ENCODE measurements around the gene AKAP9.
"Not testable (repeated sequence)": the region's sequence is repeated elsewhere in the genome, so short reads cannot be mapped to it uniquely, and the experiment has no call there.

The AKAP9 gene

DNA sequence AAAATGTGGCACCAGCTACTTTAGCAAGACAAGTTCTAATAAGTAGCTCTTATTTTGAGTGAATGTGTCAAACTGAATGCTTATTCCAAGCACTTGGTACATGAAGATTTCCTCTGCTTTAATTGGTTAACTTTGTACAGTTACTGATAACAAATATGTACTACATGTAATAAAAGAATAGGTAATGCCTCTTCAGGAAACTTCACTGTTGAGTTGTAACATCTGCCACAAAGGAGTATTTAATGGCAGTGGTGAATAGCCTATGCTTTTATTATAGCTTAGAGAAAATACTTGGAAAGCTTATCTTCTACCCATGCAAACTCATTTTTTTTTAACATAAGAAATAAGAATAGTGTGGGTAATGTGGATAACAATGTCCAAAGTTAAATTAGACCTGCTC, 111.0 kb downstream of the AKAP9 start:
- no peak overlapping the region for H3K4me3 ChIP-seq (ENCODE audit: low read length)
- no peak for TF ChIP-seq ZNF274 (IDR thresholded peaks at IDR 0.05; ENCODE audit: low read depth, low read length)

DNA sequence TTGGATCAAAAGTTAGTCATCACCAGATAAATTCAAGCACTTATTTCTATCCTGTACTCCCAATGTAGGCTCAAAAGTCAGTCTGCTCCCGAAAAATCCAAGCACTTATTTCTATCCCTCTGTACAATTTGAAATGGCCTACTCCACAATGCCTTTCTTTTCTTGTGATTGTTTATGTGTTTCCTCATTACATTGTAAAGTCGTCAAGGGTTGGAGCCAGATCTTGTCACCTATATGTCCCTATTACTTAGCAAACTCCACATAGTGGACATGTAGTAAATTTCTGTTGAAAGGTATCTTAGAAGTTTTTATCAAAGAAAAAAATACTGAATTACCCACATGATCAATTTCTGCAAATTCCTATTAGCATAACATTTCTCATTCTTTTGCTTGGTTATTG, 111.5 kb downstream of the AKAP9 start:
- TF ChIP-seq ZNF274 (IDR thresholded peaks at IDR 0.05; ENCODE audit: low read depth, low read length): no peak
- H3K4me3 ChIP-seq (ENCODE audit: low read length): no peak overlapping the region

DNA sequence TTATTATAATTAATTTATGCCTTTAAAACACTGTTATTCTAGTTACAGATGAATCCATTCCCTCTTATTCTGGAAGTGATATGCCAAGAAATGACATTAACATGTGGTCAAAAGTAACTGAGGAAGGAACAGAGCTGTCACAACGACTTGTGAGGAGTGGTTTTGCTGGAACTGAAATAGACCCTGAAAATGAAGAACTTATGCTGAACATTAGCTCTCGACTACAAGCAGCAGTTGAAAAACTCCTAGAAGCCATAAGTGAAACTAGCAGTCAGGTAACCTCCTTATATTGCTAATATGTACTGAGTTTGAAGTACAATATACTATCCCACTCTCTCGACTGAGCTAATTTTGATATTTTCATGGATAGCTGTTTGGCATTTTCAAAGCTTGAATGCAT, 112.0 kb downstream of the AKAP9 start:
- no peak for TF ChIP-seq ZNF274 (IDR thresholded peaks at IDR 0.05; ENCODE audit: low read depth, low read length)
- no peak overlapping the region for H3K4me3 ChIP-seq (ENCODE audit: low read length)

DNA sequence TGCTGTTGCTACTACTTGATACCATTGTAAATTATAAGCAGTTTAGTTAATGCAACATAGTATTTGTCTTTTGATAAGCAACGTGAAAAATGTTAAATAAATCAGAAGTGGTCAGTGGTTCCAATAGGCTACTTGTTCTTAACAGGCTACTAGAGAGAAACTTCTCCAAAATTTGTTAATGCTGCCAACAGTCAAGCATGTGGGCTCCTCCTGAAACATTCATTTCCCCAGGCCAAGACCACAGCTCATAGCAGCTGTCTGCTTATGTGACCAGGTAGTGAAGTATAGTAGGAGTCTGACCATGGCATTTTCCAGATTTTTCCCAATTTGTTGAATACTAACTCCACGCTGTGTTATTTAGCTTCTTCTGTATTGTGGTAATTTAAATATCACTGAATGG, 112.7 kb downstream of the AKAP9 start:
- TF ChIP-seq ZNF274 (IDR thresholded peaks at IDR 0.05; ENCODE audit: low read depth, low read length): no peak

DNA sequence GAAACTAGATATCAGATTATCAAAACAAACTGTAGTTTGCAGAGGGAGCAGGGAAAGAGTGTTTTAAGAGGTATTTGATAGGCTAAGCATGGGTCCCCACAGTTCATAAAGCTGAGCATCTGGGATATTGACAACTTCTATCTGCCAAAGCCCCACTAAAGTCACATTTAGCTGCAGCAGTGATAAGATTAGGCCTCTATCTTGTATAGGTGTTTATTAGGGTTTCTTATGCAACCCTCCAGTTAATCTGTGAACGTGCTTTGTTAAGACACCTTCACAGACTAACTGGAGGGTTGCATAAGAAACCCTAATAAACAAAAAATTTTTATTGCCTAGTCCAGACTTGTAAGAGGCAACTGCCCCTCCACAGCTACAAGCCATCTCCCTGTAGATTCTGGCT, 115.6 kb downstream of the AKAP9 start:
- no peak overlapping the region for H3K4me3 ChIP-seq (ENCODE audit: low read length)
- no peak for TF ChIP-seq ZNF274 (IDR thresholded peaks at IDR 0.05; ENCODE audit: low read depth, low read length)

More for the DNA sequence above, 112.7 kb downstream of the AKAP9 start:
- H3K4me3 ChIP-seq (ENCODE audit: low read length): no peak overlapping the region

DNA sequence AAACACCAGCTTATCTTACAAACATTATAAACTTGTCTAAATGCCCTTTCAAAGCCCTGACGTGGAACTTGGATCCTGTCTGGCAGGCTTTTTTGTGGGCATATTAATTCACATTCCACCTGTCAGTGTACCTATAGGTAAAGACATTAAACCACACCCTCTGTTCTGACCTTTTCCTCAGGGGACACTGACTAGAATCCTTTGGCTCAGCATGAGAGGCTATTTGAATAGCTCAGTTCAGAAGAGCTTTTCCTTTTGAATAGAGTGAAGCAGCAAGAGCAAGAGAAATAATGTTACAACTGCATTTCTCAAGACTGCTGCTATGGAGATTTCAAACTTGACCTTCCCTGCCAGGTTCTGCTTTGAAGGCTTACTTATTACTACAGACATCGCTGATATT, 116.7 kb downstream of the AKAP9 start:
- H3K4me3 ChIP-seq (ENCODE audit: low read length): no peak overlapping the region
- no peak for TF ChIP-seq ZNF274 (IDR thresholded peaks at IDR 0.05; ENCODE audit: low read depth, low read length)

DNA sequence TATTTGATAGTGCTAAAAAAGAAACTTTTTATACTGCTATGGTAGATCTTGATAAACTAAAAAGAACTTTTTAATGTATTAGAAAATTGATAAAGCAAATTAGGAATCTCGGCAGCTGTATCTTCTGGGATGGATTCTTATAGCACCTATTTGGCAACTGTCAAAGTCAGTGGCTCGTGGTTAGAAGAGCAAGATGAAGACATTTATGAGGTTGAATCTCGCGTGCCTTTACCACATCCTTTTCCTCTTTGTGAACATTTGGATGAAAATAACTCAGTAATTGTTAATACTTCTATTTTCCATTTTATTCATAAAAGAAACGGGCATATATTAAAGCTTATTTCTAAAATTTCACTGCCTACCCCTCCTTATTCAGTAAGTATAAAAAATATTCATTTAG, 117.4 kb downstream of the AKAP9 start:
- no peak for TF ChIP-seq ZNF274 (IDR thresholded peaks at IDR 0.05; ENCODE audit: low read depth, low read length)
- H3K4me3 ChIP-seq (ENCODE audit: low read length): no peak overlapping the region

DNA sequence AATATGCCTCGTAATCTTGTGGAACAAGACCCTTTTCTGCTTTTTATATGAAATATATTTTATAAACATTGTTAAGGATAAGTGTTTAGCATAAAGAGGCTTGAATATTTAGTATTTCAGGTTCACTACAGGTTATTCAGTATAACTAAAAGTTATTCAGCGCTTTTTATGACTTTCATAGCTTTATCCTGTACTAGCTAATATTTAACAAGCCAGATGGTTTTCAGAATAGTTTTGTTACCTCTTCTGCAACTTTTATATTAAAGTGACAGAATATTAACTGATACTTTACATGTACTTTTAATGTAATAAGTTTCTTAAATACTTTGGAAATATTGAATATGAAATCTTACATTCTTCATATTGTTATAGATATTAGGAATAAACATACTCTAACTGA, 118.2 kb downstream of the AKAP9 start:
- TF ChIP-seq ZNF274 (IDR thresholded peaks at IDR 0.05; ENCODE audit: low read depth, low read length): no peak
- no peak overlapping the region for H3K4me3 ChIP-seq (ENCODE audit: low read length)

DNA sequence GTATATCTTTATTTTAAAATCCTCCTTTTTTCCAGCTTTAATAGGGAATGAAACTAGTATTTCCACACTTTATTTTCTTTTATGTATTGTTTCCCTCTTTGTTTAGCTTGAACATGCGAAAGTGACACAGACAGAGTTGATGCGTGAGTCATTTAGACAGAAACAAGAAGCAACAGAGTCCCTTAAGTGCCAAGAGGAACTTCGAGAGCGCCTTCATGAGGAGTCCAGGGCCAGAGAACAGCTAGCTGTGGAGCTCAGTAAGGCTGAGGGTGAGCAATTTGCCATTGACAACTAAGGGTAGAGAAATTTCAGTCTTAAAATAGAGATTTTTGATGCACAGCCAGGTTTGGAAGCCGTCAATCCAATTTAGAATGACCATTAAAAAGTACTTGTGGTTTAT, 120.5 kb downstream of the AKAP9 start:
- TF ChIP-seq ZNF274 (IDR thresholded peaks at IDR 0.05; ENCODE audit: low read depth, low read length): no peak
- no peak overlapping the region for H3K4me3 ChIP-seq (ENCODE audit: low read length)

DNA sequence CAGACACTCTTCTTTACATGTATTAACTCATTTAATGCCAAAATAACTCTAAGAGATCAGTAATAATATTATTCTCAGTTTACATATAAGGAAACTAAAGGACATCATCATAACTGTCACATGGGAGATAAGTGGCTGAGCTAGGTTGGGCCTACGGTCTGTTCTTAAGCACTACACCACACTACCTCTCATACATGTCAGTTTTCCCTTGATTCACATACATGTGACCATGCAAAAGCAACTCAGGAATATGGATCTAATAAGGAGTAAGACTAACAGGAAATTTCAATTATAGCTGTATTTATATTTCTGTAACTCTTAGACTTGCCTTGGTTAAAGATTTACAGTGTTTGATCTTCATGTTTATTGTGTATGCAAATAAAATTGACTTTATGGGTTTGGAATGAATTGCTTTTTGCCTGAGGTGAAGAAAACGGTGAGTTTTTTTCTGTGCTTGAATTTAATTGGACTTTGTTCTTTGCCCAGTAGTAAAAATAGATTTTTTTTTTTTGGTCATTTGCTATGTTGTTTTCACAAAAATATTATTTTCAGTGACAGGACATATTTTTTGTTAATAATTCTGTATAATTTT, 123.9 kb downstream of the AKAP9 start:
- H3K4me3 ChIP-seq (ENCODE audit: low read length): no peak overlapping the region
- TF ChIP-seq ZNF274 (IDR thresholded peaks at IDR 0.05; ENCODE audit: low read depth, low read length): no peak

DNA sequence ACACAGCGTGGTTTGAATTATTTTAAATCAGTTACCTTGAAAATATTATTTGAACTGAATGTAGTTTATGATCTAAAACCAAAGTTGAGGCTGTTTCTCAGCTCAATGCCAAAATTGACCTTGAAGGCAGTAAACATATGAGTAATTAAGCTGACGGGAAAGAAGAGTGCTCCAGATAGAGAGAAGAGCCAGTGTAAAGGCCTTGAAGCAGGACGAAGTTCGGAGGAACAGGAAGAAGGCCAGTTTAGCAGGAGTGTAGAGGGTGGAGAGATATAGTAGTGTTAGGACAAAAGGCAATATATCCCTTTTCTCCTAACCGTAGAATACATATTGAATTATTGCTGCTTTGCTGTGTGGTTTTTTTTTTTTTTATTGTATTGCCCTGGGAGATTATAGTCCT, 130.4 kb downstream of the AKAP9 start:
- TF ChIP-seq ZNF274 (IDR thresholded peaks at IDR 0.05; ENCODE audit: low read depth, low read length): no peak

DNA sequence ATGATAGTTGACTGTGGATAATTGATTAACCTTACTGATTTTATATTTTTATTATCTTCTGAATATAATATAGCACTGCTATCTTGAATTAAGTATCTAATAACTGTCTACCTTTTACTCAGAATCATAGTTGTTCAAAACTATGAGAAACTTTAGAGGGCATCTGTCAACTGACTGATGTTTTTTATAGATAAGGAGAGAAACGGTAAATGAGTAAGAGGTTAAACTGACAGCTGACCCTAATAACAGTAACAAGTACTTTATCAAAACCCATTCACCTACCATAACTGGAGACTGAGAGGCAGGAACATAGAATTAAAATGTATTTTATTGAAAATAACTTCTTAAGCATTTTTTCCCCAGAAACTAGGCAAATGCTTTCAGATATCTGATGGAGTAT, 131.5 kb downstream of the AKAP9 start:
- no peak for TF ChIP-seq ZNF274 (IDR thresholded peaks at IDR 0.05; ENCODE audit: low read depth, low read length)

More for the DNA sequence above, 130.4 kb downstream of the AKAP9 start:
- H3K4me3 ChIP-seq (ENCODE audit: low read length): no peak overlapping the region

DNA sequence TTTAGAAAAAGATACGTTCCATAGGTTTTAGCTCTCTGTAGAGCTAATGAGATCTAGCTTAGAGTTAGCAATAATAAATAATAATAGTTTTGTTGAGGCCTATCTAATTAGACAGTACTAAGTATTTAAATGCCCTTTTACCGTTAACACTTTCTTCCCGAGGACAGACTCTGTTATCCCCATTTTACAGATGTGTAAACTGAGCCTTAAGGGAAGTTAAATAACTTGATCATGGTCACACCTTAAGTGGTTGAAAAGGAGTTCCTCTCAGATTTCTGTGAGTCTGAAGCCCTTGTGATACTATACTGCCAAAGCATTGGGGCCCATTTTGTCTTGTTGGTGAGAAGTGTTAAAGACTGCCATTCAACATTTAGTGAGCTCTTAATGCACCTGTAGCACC, 132.0 kb downstream of the AKAP9 start:
- no peak for TF ChIP-seq ZNF274 (IDR thresholded peaks at IDR 0.05; ENCODE audit: low read depth, low read length)
- no peak overlapping the region for H3K4me3 ChIP-seq (ENCODE audit: low read length)

More for the DNA sequence above, 131.5 kb downstream of the AKAP9 start:
- H3K4me3 ChIP-seq (ENCODE audit: low read length): no peak overlapping the region

DNA sequence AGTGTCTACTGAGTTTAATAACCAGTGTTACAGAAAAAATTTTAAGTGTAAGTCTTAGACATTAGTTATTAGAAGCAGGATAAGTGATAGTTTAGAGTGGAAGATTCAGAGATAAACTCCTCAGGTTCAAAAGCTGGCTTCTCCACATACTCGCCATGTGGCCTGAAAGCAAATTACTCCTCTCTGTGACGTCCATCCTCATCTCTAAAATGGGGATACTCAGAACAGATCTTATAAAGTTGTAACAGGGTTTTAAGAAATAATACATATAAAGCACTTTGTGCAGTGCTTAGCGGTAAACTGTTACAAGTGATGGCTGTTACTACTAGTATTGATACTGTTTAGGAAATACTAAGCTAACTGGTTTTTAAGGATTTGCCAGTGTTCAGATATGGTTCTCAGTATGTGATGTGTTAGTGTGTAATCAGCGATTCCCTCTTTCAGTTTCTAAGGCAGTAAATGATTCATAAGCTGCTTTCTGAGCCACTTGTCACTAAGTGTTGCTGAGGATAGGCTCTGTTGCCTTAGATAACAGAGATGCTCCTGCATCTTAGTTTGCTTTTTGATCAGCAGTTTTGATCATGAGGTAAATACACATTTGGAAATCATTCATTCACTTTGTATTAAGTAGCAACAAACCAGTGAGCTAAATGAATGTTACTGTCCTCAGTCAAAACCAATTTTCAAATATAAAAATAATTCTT, 134.9 kb downstream of the AKAP9 start:
- H3K4me3 ChIP-seq (ENCODE audit: low read length): no peak overlapping the region
- TF ChIP-seq ZNF274 (IDR thresholded peaks at IDR 0.05; ENCODE audit: low read depth, low read length): no peak

DNA sequence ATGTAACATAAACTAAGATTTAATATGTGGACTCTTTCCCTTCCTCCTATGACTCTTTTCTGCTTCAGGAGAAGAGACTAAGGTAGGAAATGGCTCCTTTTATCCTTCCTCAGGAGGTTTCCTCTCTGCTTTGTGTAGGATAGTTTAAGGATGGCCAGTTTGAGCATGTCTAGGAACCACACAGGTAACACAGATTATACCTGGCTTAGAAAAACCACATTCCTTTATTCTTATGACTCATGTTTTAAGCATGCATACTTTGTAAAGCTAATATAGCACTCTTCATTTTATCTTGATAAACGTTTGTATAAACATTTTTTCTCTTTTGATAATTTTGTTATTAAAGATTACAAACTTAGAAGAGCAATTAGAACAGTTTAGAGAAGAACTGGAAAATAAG, 135.8 kb downstream of the AKAP9 start:
- no peak overlapping the region for H3K4me3 ChIP-seq (ENCODE audit: low read length)
- no peak for TF ChIP-seq ZNF274 (IDR thresholded peaks at IDR 0.05; ENCODE audit: low read depth, low read length)

DNA sequence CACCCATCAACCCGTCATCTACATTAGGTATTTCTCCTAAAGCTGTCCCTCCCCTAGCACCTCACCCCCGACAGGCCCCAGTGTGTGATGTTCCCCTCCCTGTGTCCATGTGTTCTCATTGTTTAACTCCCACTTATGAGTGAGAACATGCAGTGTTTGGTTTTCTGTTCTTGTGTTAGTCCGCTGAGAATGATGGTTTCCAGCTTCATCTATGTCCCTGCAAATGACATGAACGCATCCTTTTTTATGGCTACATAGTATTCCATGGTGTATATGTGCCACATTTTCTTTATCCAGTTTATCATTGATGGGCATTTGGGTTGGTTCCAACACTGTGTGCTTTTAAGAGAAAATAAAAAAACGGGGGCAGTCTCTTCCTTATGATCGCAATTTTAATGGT, 143.3 kb downstream of the AKAP9 start:
- H3K4me3 ChIP-seq (ENCODE audit: low read length): not testable (repeated sequence)

Data from GM08714 (cell line).